Bronchial epithelial cell (primary cell): Measurements from ENCODE around the gene PRR36. TPM values are rescaled to one million over a fixed set of nuclear protein-coding genes. Genes with fewer than 3 reads are reported as not detected.
"Not testable (repeated sequence)": the region's sequence is repeated elsewhere in the genome, so short reads cannot be mapped to it uniquely, and the experiment has no call there.

ENCODE experiments used
- DNase-seq: peaks from one replicate; pipeline ENCODE4 v3.0.0-alpha.2; 2010; ENCODE audit warnings: low read depth
- FAIRE-seq: peaks from 2 replicates; lab custom pipeline; 2011; peaks lifted over from hg19 to GRCh38; lab: Jason Lieb, UNC
- H3K27me3 ChIP-seq: 2 replicates; pipeline ENCODE4 v1.5.1; 2011; ENCODE audit warnings: low read length; ENCODE audit not compliant: control insufficient read depth, insufficient read depth
- H3K36me3 ChIP-seq: 2 replicates; pipeline ENCODE4 v1.5.1; 2011; ENCODE audit warnings: low read length; ENCODE audit not compliant: control insufficient read depth, insufficient read depth
- H3K4me3 ChIP-seq: 2 replicates; pipeline ENCODE4 v1.5.1; 2011; ENCODE audit warnings: mild to moderate bottlenecking, low read depth, low read length, control low read depth
- CTCF ChIP-seq: IDR thresholded peaks from 2 replicates; pipeline ENCODE4 v1.5.1; 2011; ENCODE audit warnings: mild to moderate bottlenecking, moderate library complexity, low read length, control low read depth, inconsistent platforms; ENCODE audit not compliant: insufficient read depth, severe bottlenecking
- total RNA-seq: library from RNA; depleted of rRNA; stranded (reverse); fragments of >200 nt; gene quantifications from 2 replicates; pipeline ENCODE4 v1.2.1, GENCODE V29; 2014

The PRR36 gene
- total RNA-seq, 1 donor from 2014 or later, result not detected

- Histone ChIP-seq H3K27me3 (no peaks in the 10 kb centered on the region), H3K36me3 (no peaks in the 10 kb centered on the region), H3K4me3 (no peak overlapping the region)
- FAIRE-seq, result no peak
- no peak for TF ChIP-seq CTCF
- DNase-seq, result no peak
These were observed 13.2 kb downstream of the PRR36 start for GRCh38 chr19:7860714-7861618.

- no peak for DNase-seq
- H3K36me3 ChIP-seq, result no peaks in the 10 kb centered on the region
- no peak for TF ChIP-seq CTCF
- no peaks in the 10 kb centered on the region for H3K27me3 ChIP-seq
- H3K4me3 ChIP-seq, result no peak overlapping the region
- no peak for FAIRE-seq
These were observed 14.1 kb downstream of the PRR36 start for GRCh38 chr19:7859831-7860713.

GRCh38 chr19:7859087-7859486, 15.1 kb downstream of the PRR36 start:
- not testable (repeated sequence) for H3K27me3 ChIP-seq, DNase-seq, FAIRE-seq, H3K36me3 ChIP-seq, H3K4me3 ChIP-seq

GRCh38 chr19:7858109-7858770, 15.9 kb downstream of the PRR36 start:
- no peak for TF ChIP-seq CTCF
- Histone ChIP-seq H3K36me3 (no peaks in the 10 kb centered on the region), H3K4me3 (no peak overlapping the region), H3K27me3 (no peaks in the 10 kb centered on the region)
- FAIRE-seq, result no peak
- no peak for DNase-seq

- no peak for TF ChIP-seq CTCF
- Histone ChIP-seq H3K4me3 (no peak overlapping the region), H3K36me3 (no peaks in the 10 kb centered on the region), H3K27me3 (no peaks in the 10 kb centered on the region)
- no peak for DNase-seq
- no peak for FAIRE-seq
These were observed 16.5 kb downstream of the PRR36 start for GRCh38 chr19:7857727-7858108.
